ENCODE measurements around the gene MXD4.

Gene MXD4

DNA sequence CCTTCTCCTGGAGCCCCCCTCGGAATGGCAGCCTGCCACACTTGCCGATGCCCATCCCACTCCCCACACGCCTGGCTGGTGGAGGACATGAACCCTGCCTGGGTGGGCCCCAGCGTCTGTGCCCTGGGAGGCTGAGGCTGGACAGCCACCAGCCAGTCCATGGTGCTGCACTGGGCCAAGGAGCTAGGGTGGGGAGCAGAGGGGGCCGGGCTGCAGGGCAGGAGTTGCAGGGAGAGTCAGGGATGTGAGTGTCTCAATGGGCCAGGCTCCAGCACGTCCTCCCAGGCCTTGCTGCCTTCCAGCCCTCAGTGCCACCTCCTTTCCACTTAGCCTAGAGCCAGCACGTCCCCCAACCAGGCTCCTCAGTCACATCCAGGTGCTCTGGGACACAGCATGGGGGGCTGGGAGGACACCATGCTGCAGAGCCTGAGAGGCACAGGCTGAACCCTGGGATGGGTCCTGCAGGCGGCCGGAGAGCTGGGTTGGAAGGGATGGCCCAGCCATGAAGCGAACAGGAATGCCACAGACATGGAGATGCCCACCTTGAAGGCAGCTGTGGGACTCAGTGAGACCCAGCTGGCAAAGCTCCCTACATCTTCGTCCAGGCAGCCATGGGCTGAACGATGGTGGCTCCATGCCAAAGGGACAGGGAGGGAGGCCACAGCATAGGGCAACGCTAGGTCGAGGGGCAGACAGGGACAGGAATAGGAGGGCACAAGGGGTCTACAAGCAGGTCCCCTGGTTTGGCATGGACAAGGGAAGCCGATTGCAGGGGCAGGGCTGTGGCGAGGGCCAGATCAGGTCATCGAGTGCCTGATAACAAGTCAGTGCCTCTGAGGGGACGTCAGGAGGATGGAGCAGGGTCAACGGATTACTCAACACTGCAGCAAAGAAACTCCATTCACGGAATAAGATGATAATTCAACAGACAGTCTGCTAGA is 30.1 kb upstream of the MXD4 start:
- DNase-seq (ENCODE audit: low read depth) = no peak

DNA sequence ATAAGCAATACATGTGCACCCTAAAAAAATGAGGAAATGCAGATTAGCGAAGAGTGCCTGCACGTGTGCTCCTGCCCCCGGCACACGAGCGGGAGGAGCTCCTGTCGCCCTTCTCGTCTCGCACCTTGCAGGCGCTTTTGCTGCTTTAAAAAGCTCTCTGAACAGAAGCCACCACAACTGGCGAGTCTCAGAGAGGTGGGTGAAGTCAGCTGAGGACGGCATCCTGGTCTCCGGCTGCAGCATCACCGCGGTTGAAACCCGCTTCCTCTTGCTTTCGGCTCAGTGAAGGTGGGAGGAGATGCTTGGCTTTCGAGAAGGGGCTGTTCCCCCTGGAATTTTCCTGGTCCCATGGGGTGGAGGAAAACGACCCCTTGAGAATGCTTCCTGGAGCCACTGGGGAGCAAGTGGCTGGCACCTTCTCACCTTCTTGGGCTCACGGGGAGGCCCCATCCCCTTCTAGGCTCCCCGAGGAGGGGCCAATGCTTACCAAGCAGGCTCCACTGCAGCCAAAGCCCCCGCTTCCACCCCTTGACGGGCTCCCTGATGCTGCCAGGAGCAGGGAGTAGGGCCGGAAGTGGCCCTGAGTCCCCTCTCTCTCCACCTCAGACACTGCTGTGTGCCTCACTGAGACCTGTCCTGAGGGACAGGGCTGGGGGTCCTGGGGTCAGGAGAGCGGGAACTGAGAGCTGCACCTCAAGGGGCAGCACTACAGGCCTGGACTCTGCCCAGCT is 29.2 kb upstream of the MXD4 start:
- DNase-seq (ENCODE audit: low read depth) = peak; percentile 28

DNA sequence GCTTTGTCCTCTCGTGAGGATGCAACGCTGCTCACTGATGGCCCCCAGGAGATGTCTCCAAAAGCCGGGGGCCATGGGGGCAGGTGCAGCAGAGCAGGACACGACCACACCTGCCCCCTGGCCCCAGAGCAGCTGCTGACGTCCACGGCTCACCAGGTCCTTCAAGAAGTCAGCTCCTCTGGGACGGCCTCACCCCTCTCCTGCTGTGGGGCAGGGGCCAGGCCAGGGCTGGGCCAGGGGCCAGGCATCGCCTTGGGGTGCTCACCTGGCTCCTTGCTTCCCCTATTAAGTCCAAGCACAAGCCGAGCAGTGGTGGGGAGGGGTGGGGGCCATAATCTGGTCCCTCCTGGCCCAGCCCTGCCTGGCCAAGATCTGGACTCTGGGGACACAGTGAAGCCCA is 28.6 kb upstream of the MXD4 start:
- no peak for DNase-seq (ENCODE audit: low read depth)

DNA sequence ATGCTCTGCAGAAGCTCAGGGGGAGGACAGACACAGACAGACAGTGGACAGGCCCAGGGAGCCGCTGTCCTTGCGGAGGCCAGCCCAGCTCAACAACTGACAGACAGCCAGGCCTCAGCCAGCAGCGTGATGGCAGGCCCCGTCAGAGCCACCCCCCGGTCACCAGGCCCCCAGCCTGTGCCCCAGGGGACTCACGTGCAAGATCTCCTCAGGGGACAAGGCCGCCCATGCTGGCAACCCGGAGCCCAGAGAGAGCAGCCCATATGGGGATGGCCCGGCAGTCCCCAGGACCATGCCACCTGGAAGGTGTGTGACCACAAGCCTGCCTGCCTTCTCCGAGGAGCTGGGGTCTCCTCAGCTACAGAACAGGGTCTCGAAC is 28.0 kb upstream of the MXD4 start:
- DNase-seq (ENCODE audit: low read depth) = no peak

DNA sequence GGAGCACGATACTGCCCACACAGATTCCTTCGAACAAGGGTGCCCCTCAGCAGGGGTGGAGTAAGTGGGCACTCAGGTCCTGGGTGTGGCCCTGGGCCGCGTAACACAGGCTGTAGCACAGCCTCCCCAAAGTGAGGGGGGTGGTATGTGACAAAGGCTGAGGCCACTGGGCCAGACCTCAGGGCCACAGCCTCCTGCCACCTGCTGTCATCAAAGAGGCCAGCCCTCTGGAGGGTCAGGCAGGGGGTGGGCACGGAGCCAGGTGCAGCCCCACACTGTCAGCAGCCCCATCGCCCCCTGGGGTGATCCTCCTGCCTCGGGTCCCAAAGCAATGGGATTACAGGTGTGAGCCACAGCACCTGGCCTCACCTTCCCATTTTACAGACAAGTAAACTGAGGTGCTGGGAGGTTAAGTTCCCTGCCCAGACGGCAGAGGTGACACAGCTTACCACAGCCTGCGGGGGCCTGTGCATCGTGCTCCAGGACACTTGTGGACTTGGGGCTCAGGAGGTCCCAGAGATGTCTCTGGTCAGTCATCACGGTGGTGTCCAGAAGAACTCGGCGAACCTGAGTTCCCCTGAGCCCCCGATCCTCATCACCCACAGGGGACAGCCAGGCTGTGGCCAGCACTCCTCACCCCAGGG is 27.5 kb upstream of the MXD4 start:
- no peak for DNase-seq (ENCODE audit: low read depth)

DNA sequence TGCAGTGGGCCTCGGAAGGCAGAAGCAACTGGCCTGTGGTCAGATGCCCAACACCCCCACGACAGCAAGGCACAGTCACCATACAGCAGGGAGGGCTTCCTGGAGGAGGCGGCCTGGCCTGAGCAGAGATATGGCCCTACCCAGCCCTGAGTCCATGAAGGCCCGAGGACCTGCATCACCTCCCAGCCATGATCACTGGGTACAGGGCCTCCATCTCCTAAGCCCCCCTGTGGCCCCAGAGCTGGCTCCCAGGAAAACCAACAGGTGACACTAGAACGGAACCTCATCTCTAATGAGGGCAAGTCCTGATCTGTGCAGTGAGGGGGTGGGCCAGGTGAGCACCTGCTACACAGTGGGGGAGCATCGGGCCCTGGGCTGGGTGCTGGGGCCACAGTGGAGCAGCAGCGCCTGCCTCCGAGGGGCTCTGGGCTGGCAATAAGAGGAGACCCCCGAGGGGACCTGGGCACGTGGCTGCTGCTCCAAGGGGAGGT is 26.2 kb upstream of the MXD4 start:
- DNase-seq (ENCODE audit: low read depth) = no peak

DNA sequence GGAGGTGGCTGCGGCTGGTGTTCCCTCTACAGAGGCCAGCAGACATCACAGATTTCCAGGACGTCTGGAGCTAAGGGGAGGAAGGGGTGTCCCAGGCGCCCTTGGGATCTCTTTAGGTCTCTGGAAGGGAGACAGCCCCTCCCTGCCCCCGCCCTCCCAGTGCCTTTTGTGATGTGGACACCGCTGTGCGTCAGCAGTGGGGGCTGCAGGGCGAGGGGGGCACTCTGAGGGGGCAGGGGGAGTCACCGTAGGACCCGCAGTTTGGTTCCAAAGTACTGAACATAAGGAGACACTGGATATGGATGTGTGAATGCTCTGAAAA is 25.6 kb upstream of the MXD4 start:
- no peak for DNase-seq (ENCODE audit: low read depth)

DNA sequence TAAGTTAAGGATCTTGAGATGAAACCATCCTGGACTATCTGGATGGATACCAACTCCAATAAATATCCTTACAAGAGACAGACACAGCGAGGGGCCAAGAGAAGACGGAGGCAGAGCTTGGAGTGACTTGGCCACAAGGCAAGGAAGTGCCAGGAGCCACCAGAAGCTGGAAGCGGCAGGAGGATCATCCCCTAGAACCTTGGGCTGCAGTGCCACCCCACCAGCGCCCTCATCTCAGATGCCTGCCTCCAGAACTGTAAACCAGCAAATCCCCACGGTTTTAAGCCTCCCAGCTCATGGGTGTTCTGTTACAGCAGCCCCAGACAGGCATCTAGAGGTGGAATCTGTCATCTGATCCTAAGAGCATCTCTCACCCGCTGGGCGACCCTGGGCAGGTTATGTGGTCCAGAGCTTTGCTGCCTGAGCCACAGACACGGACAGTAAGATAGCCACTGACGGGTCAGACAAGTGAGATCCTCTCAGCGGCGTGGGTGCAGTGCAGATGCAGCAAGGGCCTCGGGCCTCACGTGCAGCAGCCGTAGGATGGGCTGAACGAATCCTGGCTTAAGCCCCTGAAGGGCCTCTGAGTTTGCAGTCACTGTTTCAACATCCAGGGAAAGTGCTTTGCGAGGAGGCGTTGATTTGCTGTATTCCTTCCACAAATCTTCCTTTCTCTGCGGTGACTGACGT is 25.1 kb upstream of the MXD4 start:
- DNase-seq (ENCODE audit: low read depth) = no peak

DNA sequence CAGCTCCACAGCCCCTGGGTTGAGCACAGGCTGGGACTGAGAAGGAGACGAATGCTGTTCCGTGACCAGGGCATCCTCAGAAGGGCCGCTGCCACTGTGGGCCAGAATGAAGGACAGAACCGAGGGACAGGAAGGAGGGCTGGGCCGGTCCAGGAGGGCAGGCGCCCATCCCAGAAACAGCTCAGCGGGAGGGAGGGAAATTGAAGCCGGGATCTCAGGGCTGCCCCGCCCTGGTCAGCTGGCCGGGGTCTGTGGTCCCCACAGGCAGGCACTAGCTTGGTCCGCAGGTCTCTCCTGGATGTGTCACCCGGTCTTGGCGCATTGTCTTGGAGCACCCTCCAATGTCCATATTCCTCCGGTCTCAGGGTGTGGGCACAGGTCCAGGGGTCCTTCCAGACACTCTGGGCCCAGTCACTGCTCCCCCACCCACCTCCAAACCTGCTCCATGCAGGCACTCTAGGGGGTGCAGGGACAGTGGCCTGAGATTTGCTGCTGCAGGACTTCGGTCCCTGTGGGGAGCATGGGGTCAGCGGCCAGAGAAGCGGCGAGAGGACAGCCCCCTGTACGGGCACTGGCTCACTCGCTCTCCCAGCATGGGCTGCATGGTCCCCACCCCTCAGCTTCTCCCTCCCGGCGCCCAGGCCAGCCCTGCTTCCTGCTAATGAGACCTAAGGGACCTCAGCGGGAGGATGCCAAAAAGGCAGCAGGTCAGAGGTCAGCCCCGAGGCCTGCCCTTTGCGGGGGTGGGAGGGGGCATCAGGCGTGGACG is 23.9 kb upstream of the MXD4 start:
- no peak for DNase-seq (ENCODE audit: low read depth)

DNA sequence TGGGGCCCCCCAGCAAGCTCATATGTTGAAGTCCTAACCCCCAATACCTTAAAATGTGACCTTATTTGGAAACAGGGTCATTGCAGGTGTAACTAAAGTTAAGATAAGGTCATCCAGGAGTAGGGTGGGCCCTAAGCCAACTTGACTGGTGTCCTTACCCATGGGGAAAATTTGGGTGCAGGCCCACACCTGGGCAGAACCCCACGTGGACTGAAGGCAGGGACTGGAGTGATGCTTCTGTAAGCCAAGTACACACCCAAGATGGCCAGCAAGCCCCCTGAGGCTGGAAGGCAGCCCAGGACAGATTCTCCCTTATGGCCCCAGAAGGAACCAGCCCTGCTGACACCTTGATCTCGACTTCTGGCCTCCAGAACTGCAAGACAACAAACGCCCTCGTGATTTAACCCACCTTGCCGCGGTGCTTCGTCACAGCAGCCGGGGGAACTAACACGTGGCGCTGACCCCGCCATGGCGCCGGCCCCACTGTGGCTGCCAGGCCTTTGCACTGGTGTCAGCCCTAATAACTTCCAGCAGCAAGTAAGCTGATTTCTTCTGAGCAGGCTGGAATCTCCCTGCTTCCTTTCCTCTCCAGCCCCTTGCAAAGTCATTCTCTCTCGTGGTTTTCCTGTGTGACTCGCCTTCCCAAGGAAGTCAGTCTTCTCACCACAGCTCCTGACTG is 23.2 kb upstream of the MXD4 start:
- no peak for DNase-seq (ENCODE audit: low read depth)

DNA sequence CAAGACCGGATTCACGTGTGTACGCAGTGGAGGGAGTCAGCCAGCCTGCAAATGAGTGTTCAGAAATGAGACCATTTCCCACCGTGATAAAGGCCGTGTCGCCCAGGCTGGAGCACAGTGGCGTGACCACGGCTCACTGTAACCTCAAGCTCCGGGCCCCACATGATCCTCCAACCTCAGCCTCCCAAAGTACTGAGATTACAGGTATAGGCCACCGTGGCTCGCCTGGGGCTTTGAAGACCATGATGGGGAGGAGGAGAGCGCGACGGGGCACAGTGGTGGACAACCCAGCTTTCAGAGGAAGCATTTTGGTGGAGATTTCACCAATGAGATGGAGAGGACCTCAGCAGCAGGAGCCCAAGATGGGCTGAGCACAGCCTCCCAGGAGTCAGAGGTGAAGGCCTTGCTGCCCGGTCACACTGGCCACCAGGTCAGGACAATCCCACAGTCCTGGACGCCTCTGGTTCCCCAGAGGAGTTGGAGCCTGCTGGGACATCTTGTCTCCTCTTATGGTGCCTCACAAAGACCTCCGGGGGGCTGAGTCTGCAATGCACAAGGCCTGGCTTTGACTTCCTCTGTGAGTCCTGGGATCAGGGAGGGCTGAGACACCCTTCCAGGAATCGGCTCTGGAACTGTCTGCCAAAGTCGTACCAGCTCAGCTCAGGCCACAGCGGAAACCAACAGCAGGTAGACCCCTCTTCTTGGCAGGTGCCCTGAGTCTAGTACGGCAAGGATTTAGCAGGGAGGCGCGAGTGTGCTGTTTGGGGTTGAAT is 22.4 kb upstream of the MXD4 start:
- DNase-seq (ENCODE audit: low read depth) = no peak

DNA sequence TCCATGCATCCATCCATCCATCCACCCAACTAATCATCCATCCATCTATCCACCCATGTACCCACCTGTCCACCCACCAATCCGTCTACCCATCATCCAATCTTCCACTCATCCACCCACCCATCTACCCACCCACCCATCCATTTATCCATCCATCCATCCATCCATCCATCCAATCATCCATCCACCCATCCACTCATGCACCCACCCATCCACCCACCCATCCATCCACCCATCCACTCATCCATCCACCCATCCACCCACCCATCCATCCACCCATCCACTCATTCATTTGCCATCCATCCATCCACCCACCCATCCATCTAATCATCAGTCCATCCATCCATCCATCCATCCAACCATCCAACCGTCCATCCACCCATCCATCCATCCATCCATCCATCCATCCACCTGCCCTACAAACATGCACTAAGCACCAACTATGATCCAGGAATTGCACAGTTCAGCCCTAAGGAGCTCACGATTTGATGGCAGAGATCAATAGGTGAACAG is 21.3 kb upstream of the MXD4 start:
- DNase-seq (ENCODE audit: low read depth) = no peak

DNA sequence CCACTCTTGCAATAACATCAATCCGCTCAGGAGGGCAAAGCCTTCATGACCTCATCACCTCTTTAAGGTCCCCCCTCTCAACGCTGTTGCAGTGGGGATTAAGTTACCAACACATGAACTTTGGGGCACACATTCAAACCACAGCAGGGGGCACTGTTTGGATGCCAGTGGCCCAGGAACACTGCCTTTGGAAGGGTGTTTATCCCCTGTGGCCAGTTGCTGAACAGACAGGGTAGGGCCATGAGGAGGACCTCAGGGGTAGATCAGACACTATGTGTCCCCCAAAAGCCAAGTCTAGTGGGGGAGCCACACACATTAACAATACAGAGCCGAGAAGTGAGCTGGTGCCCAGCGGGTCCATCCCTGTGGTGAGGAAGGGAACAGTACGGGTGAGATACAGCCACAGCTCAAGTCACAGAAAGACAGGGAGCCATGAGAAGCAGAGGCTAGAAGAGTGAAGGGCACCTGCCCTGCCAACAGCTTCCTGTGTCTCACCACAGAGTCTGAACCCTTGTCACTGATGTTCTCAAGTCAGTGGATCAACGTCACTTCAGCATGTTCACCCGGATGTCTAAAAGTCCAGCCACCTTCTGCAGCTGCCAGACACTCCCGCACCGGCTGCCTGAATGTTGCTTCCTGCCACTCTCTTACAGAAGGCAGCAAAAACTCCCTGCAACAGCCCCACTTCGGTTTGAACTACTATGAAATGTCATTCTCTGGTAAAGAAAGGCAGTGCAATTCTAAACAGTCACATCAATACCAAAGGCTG is 19.9 kb upstream of the MXD4 start:
- peak; percentile 25 for DNase-seq (ENCODE audit: low read depth)

DNA sequence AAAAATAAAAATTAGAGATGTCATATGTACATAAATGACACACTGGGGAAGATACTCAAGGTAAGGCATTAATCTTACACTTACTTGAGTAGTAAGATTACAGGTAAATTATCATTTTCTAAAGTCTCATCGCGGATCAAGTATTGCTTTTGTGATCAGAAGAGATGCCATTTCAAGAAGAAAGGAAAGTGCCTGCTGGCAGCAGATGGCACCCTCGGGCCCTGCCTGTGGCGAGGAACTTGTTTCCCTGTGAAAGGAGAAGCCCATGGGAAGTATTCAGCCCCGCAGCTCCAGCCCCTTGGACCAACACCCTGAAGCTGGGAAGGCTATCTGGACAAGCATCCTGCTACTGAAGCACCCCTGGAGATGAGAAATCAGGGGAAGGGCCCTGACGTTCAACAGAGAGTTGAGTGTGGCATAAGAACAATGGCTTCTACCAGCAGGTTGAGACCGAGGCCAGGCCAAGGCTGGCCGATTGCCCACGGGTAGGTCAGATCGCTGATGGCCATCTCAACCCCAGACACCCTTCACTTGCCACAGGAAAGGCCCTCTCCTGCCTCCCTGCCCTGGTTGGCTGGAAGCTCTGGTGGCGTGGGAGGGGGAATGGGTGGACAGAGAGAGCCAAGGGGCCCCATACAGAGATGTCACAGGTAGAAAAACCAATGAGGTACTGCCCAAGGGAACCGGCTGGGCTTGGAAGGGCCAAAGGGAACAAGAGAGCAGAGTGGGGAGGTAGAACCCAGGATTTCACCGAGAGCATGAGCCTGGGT is 18.8 kb upstream of the MXD4 start:
- no peak for DNase-seq (ENCODE audit: low read depth)

DNA sequence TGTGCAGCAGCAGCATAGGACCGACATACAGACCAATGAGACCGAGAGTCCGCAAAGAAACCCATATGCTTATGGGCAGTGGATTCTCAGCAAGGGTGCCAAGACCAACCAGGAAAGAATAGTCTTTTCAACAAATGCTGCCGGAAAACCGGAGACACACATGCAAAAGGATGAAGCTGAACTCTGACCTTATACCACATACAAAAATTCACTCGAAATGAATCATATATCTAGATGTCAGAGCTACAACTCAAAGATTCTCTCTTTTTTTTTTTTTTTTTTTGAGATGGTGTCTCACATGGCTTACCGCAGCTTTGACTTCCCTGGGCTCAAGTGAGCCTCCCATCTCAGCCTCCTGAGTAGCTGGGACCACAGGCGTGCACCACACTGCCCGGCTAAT is 16.0 kb upstream of the MXD4 start:
- no peak for DNase-seq (ENCODE audit: low read depth)

DNA sequence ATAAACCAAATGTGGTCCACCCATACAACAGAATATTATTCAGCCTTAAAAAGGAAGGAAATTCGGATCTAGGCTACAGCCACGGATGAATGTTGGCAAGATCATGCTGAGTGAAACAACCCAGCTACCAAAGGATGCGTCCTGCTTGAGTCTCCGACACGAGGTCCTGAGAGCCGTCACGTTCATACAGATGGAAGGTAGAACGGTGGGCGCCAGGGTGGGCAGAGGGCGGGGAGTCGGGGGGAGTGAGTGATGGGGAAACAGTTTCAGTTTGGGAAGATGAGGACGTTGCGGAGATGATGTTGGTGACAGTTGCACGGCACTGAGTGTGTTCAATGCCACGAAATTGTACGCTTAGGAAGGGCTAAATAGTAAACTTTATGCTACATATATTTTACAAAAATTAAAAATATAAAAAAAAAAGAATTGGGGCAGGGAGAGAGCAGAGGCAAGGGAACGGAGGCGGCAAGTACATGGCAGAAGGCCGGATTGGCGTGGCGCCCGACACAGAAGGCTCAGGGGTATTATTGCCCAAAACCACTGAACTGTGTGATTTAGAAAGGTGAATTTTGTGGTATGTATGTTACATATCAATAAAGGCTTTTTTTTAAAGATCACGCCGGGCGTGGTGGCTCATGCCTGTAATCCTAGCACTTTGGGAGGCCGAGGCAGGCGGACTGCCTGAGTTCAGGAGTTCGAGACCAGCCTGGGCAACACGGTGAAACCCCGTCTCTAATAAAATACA is 14.8 kb upstream of the MXD4 start:
- no peak for DNase-seq (ENCODE audit: low read depth)

DNA sequence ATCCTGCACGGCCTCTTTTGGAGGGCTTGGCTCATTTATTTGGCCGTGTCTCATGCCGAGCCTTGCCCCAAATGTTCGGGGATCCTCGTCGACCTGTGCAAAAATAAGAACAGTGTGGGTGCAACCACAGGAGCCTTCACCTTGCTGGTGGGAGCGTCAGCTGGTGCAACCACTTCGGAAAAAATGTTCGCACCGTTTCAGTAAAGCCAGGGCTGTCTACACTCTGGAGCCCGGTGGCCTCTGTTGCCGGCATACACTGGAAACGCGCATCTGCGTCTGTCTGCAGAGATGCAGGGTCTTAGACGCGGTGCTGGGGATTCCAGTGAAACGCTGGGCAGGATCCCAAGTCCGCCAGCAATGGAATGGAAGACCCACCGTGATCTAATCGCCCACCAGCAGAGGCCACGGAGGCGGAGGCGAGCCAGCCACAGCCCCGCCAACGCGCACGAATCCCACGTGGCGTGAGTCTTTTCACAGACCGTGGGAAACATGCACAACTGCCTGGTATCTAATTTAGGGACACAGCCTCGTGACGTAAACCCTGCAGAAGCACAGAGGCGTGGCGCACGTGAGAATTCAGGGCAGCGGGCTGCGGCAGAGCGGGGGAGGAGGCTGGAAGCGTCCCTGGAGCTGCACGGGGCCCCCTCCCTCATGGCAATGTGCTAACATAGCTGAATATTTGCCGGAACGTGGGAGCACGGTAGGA is 13.8 kb upstream of the MXD4 start:
- DNase-seq (ENCODE audit: low read depth) = no peak
